ENCODE results near the gene SNX11. TPM values are rescaled to one million over a fixed set of nuclear protein-coding genes. Genes with fewer than 3 reads are reported as not detected.

Gene SNX11
- total and polyA plus RNA-seq, 9 of the 15 experiments (the other 6 are each of a cell fraction or from before 2014, with no cell fraction given): 12.4 to 24.0 (median 16.8) TPM

DNA sequence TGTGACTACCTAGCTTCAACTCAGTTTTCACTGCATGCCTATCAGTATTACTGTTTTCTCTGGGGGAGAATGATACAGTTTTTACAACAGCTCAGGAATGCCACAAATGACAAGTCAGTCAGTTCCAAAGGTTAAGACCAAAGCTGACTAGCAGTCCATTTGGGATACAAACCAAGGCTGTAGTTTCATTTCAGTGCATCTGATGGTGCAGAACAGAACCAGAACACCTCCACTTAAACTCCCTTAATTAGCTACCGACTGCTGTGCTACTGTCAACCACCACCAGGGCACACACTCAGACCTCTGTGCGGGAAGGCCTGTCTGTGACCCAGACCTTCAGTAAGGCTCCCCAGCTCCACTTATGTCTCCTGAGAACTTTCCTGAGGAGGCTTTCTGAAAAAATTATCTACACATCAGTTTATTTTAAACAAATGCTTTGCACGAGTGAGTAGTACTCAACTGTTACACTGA lies 39.0 kb upstream of the SNX11 start:
- POLR2A ChIA-PET: interaction anchor here (0.7 to 2.5 kb wide), 10 partner anchors 8 to 42 kb away, joined by 3 to 16 read pairs (median 5); partner anchors contain the start of gene NFE2L1
- H2AFZ ChIP-seq (ENCODE audit: low read depth, low read length): no peak overlapping the region
- CTCF ChIA-PET (ENCODE audit: low intra/inter-chr PET ratio): interaction anchor here (0.6 kb wide), 1 partner anchor 24 kb away, joined by 5 read pairs; no protein-coding TSS in a partner anchor
- ATAC-seq (peak; percentile 86), FAIRE-seq (no peak), DNase-seq (ENCODE audit: extremely low read depth in 1 of 4, low spot score in 3 of 4) (peak in 3 of 4 experiments; percentile 30 to 50 (median 34))
- no peaks in the 10 kb centered on the region for H3K27me3 ChIP-seq (ENCODE audit: control insufficient read depth in 2 of 2, insufficient read depth in 2 of 2, low read length in 2 of 2)
- peaks cover 0 to 3% of the 10 kb centered on the region in 2 experiments; a peak in 1 of 5 replicates for H3K4me1 ChIP-seq (replicated peaks in 1 of 2; ENCODE audit: control insufficient read depth in 2 of 2, insufficient read depth in 2 of 2, low read length in 2 of 2)
- no peak overlapping the region for H3K27ac ChIP-seq (ENCODE audit: extremely low read depth, low read depth, low read length)
- no peak overlapping the region for H3K4me3 ChIP-seq
- BruUV-seq (replicated peaks): no TSS peak
- H3K36me3 ChIP-seq (ENCODE audit: control insufficient read depth, insufficient read depth, low read length): peaks cover 73% of the 10 kb centered on the region
- H3K79me2 ChIP-seq (ENCODE audit: control insufficient read depth, insufficient read depth, low read length): no peaks in the 10 kb centered on the region
- no peaks in the 10 kb centered on the region for H3K9me3 ChIP-seq (replicated peaks; ENCODE audit: control insufficient read depth, insufficient read depth, low read depth, low read length)
- intact Hi-C loops (cut with micrococcal nuclease) (no loop called here), in situ Hi-C loops (cut with MboI) (loop anchor here (5.0 kb wide), 1 partner anchor 41 kb away; no protein-coding TSS in a partner anchor)
- H3K4me2 ChIP-seq (ENCODE audit: insufficient read depth, low read length): no peak overlapping the region
- H3K9me1 ChIP-seq (ENCODE audit: control insufficient read depth, insufficient read depth, low read length): no peaks in the 10 kb centered on the region
- H4K20me1 ChIP-seq (replicated peaks; ENCODE audit: control insufficient read depth, insufficient read depth, low read length): no peaks in the 10 kb centered on the region; the same call in 1 of the 2 replicates
- no peak overlapping the region for H3K9ac ChIP-seq (ENCODE audit: insufficient read depth in 1 of 2, low read depth in 2 of 2, low read length in 2 of 2)
- 69% methylated on average over 3 of the region's 3 CpGs for WGBS (ENCODE audit: insufficient coverage, low coverage, missing lambda C conversion rate)
- TF ChIP-seq JUNB (CRISPR knock-in tag; conservative IDR thresholded peaks at IDR 0.05) (no peak), PHF21A (IDR thresholded peaks at IDR 0.05; ENCODE audit: borderline replicate concordance, low read depth) (no peak), DMBX1 (CRISPR knock-in tag; IDR thresholded peaks at IDR 0.05; ENCODE audit: borderline replicate concordance) (no peak), SMAD3 (CRISPR knock-in tag; conservative IDR thresholded peaks at IDR 0.05) (no peak), ELF4 (CRISPR knock-in tag; IDR thresholded peaks at IDR 0.05) (no peak), RFX1 (IDR thresholded peaks at IDR 0.05) (no peak), FIP1L1 (IDR thresholded peaks at IDR 0.05; ENCODE audit: low read depth, low read length, poor library complexity, severe bottlenecking) (no peak), MED1 (CRISPR knock-in tag; IDR thresholded peaks at IDR 0.05; ENCODE audit: borderline replicate concordance) (no peak), RAD21 (CRISPR knock-in tag; conservative IDR thresholded peaks at IDR 0.05 in 1 of 2, IDR thresholded peaks at IDR 0.05 in 1 of 2) (0 out of 4 replicates have a peak, but pooled peaks of 1 of the 2 experiments have one; percentile 22)
- TF ChIP-seq, protein P1, sequence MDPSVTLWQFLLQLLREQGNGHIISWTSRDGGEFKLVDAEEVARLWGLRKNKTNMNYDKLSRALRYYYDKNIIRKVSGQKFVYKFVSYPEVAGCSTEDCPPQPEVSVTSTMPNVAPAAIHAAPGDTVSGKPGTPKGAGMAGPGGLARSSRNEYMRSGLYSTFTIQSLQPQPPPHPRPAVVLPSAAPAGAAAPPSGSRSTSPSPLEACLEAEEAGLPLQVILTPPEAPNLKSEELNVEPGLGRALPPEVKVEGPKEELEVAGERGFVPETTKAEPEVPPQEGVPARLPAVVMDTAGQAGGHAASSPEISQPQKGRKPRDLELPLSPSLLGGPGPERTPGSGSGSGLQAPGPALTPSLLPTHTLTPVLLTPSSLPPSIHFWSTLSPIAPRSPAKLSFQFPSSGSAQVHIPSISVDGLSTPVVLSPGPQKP (CRISPR knock-in tag; IDR thresholded peaks at IDR 0.05): no peak
- TF ChIP-seq, protein P2, sequence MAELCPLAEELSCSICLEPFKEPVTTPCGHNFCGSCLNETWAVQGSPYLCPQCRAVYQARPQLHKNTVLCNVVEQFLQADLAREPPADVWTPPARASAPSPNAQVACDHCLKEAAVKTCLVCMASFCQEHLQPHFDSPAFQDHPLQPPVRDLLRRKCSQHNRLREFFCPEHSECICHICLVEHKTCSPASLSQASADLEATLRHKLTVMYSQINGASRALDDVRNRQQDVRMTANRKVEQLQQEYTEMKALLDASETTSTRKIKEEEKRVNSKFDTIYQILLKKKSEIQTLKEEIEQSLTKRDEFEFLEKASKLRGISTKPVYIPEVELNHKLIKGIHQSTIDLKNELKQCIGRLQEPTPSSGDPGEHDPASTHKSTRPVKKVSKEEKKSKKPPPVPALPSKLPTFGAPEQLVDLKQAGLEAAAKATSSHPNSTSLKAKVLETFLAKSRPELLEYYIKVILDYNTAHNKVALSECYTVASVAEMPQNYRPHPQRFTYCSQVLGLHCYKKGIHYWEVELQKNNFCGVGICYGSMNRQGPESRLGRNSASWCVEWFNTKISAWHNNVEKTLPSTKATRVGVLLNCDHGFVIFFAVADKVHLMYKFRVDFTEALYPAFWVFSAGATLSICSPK (IDR thresholded peaks at IDR 0.05; ENCODE audit: borderline replicate concordance): no peak
- TF ChIP-seq, protein P3, sequence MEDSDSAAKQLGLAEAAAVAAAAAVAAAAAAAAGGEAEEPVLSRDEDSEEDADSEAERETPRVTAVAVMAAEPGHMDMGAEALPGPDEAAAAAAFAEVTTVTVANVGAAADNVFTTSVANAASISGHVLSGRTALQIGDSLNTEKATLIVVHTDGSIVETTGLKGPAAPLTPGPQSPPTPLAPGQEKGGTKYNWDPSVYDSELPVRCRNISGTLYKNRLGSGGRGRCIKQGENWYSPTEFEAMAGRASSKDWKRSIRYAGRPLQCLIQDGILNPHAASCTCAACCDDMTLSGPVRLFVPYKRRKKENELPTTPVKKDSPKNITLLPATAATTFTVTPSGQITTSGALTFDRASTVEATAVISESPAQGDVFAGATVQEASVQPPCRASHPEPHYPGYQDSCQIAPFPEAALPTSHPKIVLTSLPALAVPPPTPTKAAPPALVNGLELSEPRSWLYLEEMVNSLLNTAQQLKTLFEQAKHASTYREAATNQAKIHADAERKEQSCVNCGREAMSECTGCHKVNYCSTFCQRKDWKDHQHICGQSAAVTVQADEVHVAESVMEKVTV (CRISPR knock-in tag; IDR thresholded peaks at IDR 0.05): no peak
- TF ChIP-seq, protein P4, sequence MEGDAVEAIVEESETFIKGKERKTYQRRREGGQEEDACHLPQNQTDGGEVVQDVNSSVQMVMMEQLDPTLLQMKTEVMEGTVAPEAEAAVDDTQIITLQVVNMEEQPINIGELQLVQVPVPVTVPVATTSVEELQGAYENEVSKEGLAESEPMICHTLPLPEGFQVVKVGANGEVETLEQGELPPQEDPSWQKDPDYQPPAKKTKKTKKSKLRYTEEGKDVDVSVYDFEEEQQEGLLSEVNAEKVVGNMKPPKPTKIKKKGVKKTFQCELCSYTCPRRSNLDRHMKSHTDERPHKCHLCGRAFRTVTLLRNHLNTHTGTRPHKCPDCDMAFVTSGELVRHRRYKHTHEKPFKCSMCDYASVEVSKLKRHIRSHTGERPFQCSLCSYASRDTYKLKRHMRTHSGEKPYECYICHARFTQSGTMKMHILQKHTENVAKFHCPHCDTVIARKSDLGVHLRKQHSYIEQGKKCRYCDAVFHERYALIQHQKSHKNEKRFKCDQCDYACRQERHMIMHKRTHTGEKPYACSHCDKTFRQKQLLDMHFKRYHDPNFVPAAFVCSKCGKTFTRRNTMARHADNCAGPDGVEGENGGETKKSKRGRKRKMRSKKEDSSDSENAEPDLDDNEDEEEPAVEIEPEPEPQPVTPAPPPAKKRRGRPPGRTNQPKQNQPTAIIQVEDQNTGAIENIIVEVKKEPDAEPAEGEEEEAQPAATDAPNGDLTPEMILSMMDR (IDR thresholded peaks at IDR 0.05 in 2 of 3, conservative IDR thresholded peaks at IDR 0.05 in 1 of 3; ENCODE audit: insufficient read depth in 2 of 3, low read depth in 1 of 3, low read length in 3 of 3): peak in 2 of 3 experiments; percentile 49 to 51; a peak in 3 of 6 replicates

All from K562 (cell line).